ENCODE measurements around the gene PLXNA2.

Gene PLXNA2

DNA sequence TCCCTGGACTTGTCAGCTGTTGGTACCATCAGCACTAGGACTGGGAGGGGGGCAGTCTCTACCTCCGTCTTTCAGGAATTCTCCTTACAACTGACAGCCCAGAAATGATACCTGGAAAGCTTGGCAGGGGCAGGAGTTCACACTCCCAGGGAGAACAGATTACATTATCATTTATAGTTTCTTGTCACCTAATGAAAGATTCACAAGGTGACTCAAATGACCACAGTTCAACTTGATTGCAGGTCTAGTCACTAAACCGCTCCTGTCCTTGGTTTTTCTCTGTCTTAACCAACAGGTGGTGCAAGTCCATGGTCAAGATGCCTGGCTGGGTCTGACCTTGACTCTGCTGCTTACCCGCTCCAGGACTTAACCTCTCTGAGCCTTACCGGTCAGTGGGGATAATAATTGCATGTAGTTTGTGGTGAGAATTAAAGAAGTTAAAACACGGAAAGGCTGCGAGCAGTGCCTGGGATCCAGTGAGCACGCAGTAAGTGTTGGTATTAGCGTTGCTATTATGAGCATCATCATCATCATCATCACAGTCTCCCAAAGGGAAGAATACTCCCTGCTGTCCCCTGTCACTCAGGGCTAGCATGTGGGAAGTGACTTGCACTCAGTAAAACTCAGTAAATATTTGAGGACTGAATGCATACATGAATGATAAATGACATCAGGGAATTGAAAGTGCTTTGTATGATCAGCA is 207.9 kb downstream of the PLXNA2 start:
- no peak overlapping the region for H3K4me3 ChIP-seq (ENCODE audit: low read length)
- TF ChIP-seq ZNF274 (IDR thresholded peaks at IDR 0.05; ENCODE audit: low read depth, low read length) = no peak

DNA sequence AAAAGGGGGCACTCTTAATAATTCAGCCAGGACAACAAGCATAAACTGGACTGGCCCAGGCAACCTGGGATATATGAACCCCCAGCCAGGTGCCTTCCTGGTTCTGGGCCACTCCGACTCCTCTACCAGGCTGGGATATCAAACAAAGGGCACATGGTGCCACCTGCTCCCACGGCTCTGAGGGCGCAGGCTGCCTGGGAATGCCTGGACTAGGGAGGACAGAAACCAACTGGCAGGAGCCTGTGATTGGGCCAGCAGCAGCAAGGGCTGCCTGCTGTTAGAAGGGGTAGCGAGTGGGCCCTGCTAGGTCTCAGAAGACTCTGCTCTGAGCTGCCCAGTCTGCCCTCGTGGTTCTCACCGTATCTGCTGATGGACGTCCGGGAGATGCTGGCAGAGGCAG is 210.0 kb downstream of the PLXNA2 start:
- no peak overlapping the region for H3K4me3 ChIP-seq (ENCODE audit: low read length)
- TF ChIP-seq ZNF274 (IDR thresholded peaks at IDR 0.05; ENCODE audit: low read depth, low read length) = no peak

DNA sequence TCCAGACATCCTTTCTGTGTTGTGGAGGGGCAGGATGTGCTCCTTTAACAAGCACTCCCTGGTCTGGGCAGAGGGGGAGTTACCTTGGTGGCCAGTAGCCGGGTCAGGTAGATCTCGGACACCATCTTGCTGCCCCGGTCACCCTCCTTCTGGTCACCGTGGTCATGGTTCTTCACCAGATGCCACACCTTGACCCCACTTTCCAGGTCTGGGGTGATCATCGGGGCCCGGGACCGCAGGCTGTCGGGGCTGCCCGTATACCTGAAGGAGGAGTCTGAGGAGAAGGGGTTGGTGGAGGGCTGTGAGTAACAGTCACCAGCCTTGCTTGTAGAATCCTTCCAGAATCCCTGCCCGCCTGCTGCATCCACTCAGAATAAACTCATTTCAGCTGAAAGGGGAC is 210.9 kb downstream of the PLXNA2 start:
- no peak for TF ChIP-seq ZNF274 (IDR thresholded peaks at IDR 0.05; ENCODE audit: low read depth, low read length)

DNA sequence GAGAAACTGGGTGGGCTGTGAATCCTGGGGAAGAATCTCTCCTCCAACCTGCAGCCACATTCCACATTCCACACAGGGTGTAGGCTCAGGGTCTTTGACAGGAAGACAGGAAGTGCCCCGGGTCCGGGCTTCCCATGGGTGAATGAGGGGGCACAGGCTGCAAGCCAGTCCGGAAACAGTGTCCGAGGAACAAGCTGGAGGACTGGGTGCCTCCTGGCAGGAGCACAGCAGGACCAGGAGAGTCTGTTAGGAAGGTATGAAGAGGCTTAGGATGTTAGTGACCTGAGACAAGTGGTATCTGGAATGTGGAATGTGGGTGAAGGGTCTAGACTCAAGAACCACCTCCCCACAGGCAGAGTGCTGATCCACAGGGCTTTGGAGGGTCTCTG is 212.3 kb downstream of the PLXNA2 start:
- no peak overlapping the region for H3K4me3 ChIP-seq (ENCODE audit: low read length)
- no peak for TF ChIP-seq ZNF274 (IDR thresholded peaks at IDR 0.05; ENCODE audit: low read depth, low read length)

More for the DNA sequence above, 210.9 kb downstream of the PLXNA2 start:
- H3K4me3 ChIP-seq (ENCODE audit: low read length) = no peak overlapping the region

DNA sequence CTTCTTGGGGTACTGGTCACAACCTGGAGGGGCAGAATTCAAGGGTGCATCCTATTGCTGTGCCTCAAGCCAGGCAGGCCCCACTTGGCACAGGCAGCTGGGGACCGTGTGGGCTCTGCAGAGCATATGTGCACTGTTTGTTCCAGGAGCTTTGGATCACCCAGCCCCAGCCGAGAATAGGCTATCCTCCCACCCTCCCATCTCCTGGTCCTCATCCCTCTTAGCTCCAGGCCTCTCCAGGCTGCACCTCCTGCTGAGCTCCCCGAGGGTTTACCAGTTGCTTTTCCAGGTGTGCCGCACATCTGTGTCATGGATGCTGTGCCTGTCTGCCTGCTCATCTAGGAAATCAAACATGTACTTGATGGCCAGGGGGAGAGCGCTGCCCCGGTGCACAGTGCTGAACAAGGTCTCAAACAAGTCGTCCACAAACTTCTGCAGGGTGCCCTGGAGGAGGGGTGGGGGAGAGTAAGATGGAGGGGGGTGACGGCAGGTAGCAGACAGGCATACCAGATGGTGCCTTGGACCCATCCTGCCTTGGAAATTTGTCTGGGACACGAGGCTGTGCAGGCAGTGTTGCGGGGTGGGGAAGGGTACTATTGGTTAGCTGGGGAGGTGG is 212.8 kb downstream of the PLXNA2 start:
- H3K4me3 ChIP-seq (ENCODE audit: low read length) = no peak overlapping the region
- TF ChIP-seq ZNF274 (IDR thresholded peaks at IDR 0.05; ENCODE audit: low read depth, low read length) = no peak

DNA sequence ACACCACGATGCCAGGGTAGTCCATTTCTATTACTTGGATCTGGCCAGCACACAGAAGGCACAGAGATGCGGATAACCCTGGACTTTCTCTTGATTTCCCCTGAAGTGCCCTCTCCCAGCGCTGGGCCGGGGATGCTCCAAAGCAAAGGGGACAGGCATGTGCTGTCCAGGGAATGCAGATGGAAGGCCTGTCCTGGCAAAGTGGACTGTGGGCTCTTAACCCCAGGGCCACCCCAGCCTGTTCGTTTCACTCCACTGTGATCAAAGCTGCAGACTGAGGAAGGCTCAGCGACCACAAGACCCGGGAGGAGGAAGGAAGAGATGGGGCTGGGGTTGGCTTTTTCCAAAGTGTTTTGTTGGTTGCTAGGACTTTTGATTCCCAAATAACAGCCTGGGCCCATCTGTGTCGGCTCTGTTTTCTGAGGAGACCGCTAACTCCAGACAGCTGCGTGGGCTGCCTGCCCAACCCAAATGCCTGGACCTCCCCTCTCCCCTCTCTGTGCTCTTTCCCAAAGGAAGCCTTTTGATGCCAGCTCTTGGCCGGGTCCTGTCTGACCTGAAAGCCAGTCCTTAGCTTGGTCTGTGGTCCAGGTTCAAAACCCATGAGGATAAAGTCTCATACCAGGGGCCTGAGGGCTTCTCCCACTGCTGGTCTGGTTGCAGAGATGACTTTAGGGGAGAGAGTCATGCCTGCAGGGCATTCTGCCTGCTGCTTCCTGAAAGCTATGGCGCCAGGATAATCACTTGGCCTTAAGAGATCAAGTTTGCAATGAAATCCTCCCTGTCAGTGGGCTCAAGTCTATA is 213.7 kb downstream of the PLXNA2 start:
- H3K4me3 ChIP-seq (ENCODE audit: low read length) = no peak overlapping the region
- TF ChIP-seq ZNF274 (IDR thresholded peaks at IDR 0.05; ENCODE audit: low read depth, low read length) = no peak

DNA sequence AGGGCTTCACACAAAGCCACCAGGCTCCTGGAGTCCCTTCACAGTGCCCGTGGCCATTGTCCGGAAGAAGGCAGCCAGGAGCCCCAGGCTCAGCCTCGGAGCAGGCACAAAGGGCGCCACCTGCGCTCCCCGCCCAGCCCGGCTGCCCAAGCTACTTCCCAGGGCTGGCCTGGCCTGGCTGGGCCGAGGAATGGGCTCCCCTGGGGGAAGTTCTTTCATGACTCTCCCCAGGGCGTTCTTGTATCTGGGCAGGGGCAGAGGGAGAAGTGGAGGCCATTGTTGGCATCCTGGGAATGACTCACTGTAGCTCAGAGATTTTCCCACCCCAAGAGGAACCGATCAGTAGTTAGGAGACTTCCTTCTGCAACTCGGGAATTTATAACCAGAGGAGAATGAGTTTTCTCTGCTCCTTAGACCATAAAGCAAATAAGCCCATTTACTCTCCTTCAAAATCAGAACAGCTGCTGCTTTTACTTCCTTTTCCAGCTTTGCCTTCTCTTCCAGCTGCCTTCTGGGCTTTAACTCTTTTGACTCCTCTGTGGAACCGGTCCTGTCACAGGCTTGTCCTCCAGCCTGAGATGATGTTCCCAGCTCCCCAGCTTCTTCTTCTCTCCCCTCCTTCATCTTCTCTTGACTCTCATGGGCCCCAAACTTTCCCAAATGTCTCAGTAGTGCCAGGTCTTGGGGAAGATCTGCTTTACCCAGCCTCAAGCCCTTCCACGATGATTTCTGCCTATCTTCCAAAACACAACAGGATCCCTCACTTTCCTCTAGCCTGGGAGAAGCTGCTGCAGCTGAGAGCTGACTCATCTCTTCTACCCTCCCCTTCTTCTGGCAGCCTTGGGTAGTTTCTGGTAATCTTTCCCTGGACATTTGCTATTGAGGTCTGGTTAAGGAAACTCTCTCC is 214.6 kb downstream of the PLXNA2 start:
- no peak overlapping the region for H3K4me3 ChIP-seq (ENCODE audit: low read length)
- TF ChIP-seq ZNF274 (IDR thresholded peaks at IDR 0.05; ENCODE audit: low read depth, low read length) = no peak

DNA sequence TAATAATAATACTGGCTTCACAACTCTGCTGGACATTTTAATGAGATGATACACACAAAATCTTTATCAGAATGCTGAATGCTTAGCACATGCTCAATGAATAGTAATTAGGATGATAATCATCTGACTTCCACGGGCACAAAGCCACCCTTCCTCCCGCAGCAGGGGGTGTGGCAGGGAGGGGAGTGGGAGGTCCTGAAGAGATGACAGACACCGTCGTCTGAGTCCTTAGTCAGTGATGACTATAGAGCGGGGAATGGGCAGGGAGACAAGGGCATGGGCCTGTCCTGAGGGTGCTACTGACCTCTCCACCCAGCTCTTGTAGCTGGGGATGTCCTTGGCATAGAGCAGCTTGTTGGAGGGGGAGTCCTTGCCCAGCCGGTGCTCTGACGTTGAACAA is 215.7 kb downstream of the PLXNA2 start:
- no peak overlapping the region for H3K4me3 ChIP-seq (ENCODE audit: low read length)
- no peak for TF ChIP-seq ZNF274 (IDR thresholded peaks at IDR 0.05; ENCODE audit: low read depth, low read length)

DNA sequence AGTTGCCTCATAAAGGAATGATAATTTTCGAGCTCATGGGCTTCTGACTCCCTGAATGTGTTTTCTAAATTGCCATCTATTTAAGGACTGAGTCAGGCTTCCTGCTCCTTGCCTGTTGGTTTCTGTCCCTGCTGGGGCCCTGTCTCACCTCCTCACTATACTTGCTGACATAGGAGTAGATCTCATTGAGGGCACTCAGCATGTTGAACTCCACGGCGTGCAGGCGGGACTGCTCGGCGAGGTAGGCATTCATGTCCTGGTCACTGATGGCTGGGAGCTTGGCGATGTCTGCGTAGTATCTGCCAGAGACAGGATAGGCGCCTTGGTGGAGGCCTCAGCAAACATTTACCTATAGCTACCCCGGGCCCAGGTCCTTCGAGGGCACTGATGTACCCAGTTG is 216.3 kb downstream of the PLXNA2 start:
- no peak overlapping the region for H3K4me3 ChIP-seq (ENCODE audit: low read length)
- no peak for TF ChIP-seq ZNF274 (IDR thresholded peaks at IDR 0.05; ENCODE audit: low read depth, low read length)

DNA sequence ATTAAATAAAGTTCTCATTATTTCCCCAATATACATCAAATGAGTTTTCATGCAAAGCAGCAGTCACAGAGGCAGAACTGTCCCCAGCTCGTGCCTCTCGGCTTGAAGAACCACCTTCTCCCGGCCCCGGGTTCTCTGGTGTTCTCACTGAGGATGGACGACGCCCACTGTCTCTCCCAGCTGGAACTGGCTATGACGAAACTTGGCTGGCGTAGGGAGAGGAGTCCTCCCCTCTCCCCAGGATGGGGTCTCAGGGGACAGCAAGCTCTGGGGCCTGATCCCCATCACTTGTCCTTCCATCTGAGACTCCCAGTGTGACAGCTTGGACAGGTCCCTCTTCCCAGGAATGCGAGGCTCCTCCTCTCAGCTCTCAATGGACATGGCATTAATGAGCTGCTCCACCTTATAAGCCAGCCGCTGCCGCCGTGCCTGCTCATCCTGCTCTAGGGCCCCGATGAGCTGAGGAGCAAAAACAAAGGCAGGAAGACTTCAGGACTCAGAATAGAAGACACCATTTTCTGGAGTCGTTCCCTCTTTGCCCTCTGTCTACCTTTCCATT is 217.2 kb downstream of the PLXNA2 start:
- no peak for TF ChIP-seq ZNF274 (IDR thresholded peaks at IDR 0.05; ENCODE audit: low read depth, low read length)
- no peak overlapping the region for H3K4me3 ChIP-seq (ENCODE audit: low read length)

DNA sequence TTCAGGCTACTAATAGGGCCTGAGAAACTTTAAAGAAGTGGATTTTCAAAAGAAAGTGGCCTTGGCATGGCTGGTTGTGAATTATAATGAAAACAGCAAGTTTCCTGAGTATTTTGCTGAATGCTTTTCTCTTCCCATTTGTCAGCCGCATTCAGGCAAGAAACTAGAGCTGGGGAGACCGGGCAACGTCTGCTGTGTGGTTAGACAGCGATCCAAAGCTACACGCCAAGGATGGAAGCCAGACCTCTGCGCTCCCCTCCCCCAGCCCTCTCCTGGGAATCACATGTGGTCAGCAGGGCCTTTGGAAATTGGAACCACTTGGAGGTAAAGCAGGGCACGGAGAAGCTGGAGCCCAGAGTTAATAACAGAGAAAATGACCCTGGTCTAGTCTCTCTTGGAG is 219.2 kb downstream of the PLXNA2 start:
- no peak for TF ChIP-seq ZNF274 (IDR thresholded peaks at IDR 0.05; ENCODE audit: low read depth, low read length)
- H3K4me3 ChIP-seq (ENCODE audit: low read length) = no peak overlapping the region

DNA sequence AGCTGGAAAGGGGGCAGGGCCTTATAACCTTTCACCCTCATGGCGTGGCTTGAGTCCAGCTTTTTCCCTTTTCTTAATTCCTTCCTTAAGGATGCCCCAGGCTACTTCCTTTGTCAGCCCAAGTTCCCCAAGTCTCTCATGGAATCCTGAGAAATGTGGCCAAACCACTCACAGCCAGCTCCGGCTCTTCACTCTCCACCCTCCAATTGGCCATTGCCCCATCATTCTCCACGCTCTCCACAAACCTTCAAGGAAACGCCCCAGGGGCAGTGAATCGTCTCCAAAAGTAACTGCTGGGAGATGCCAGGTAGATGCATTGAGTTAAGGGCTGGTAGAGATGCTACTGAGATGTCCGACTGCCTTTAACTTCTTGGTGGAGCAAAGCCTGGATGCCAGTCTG is 219.8 kb downstream of the PLXNA2 start:
- TF ChIP-seq ZNF274 (IDR thresholded peaks at IDR 0.05; ENCODE audit: low read depth, low read length) = no peak
- no peak overlapping the region for H3K4me3 ChIP-seq (ENCODE audit: low read length)

DNA sequence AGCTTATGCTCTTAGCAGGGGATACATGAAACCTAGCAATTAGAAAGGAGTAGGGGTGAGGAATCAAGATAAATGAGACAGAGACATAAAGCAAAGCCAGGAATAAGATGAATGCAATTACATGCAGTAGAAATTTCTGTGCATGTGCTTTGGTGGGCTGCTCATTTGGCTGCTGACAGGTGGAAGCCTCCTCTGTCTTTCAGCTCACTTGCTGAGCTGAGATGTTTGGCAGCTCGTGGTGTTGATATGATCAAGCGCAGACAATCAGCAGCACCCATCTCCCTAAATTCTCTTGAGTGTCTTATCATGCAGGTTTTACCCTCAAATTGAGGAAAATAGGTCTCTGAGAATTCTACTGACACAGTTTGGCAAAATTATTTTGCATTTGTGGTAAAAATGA is 224.9 kb downstream of the PLXNA2 start:
- no peak overlapping the region for H3K4me3 ChIP-seq (ENCODE audit: low read length)
- no peak for TF ChIP-seq ZNF274 (IDR thresholded peaks at IDR 0.05; ENCODE audit: low read depth, low read length)

DNA sequence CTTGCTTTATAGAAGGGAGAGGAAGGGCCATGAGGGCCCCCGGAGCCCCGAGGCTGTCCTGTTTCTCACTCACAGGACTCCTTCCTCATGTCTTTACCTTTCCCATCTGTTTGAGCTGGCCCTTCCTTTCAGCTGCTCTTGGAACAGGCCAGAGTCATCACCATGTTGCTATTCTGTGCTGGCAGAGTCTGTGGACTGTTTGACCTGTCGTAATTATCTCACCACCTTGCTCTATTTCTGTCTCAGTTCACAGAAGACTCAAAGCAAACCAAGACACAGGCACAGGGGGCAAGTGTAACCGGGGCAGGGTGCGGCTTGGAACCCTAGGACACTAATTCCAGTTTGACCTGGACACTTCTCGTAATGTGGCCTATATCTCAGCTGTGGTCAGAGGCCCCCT is 228.9 kb downstream of the PLXNA2 start:
- TF ChIP-seq ZNF274 (IDR thresholded peaks at IDR 0.05; ENCODE audit: low read depth, low read length) = no peak
- H3K4me3 ChIP-seq (ENCODE audit: low read length) = no peak overlapping the region

Measured in GM08714 (cell line).